ENCODE data around the gene MTIF3.

The MTIF3 gene

GRCh38 chr13:27449936-27450828, at the start of gene MTIF3:
Gene MTIF3, minus strand, starts transcription at chr13:27450564. Its CDS starts 10,116 bp downstream, at chr13:27440448.
- DNase-seq (ENCODE audit: low spot score), result peak; percentile 97

DNA sequence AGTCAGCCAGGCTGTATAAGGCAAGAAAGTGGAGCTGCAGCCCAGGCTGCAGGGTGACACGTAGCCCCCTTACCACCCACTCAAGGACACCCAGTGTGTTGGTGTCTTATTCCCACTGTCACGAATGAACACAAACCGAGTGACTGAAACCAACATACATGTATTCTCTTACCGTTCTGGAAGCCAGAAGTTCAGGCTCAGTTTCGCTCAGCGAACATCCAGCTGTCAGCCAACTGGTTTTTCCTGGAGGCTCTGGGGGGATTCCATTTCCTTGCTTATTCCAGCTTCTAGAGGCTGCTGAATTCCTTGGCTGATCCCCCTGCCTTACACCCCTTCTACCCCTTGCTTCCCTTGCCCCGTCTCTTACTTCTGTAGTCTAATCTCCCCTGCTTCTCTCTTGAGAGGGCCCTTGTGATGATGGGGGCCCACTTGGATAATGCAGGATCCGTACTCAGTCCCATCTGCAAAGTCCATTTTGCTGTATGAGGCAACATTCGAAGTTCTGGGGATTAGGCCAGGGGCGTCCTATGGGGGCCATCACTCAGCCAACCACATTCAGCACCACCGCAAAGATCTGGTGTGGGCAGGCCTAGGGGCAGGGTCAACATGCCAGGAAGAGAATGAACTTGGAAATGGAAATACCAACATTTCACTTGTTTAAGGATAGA, 47.3 kb upstream of the MTIF3 start:
- DNase-seq (ENCODE audit: low spot score), result no peak

GRCh38 chr13:27496536-27497273, 46.3 kb upstream of the MTIF3 start:
- no peak for DNase-seq (ENCODE audit: low spot score)

DNA sequence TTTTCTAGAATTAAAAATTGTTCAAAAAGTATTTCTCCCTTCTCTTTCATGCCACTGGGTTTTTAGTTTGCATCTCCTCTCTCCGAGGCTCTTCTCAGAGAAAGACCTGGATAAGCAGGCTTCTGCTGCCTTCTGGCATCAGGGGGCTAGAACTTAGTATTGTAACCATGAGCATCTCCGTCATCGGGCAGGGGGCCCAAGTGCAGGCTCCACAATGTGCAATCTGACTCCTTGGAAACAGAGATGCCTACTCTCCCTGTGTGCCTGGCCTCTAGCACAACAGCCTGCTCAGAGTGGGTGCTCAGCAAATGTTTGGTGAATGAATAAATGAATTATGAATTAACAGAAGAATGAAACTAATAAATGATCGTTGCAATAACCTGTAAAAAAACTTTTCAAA, 45.6 kb upstream of the MTIF3 start:
- no peak for DNase-seq (ENCODE audit: low spot score)

- no peak for DNase-seq (ENCODE audit: low spot score)
Observed at GRCh38 chr13:27495551-27495950, 45.2 kb upstream of the MTIF3 start.

DNA sequence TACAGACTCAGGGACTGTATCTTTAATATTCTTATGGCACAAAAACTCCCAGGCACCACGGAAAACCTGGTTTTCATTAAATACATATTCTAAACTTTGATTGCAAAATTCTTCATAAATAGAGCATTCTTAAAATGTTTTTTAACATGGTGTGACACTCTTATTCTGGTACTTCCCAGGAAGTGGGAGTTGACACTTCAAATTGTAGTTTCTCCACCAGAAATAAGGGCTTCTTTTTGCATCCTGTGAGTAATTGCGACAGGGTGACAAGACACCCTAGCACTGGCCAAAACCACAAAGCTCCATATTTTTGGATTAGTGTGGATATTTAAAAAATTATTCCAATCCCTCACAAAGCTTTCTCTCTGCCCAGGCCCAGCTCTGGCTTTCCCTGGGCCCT, 43.6 kb upstream of the MTIF3 start:
- DNase-seq (ENCODE audit: low spot score), result no peak

DNA sequence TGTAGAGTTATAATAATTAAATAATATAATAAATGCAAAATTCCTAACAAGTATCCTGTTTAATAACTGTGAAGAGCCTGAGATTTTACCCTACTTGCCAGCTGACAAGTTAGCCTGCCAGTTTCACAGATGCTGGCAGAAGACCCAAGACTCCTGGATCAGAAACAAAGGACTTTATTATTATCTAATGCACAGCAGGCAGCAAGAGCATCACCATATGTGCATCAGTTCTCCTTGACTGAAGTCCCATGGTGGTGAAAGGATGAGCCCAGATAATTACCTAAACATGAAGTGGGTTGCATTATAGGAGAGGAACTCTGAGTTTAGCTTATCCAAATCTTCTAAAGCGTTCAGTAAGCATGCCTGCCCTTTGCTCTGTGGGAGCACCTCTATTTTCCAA, 39.1 kb upstream of the MTIF3 start:
- DNase-seq (ENCODE audit: low spot score), result no peak

GRCh38 chr13:27487776-27488175, 37.4 kb upstream of the MTIF3 start:
- DNase-seq (ENCODE audit: low spot score), result no peak

DNA sequence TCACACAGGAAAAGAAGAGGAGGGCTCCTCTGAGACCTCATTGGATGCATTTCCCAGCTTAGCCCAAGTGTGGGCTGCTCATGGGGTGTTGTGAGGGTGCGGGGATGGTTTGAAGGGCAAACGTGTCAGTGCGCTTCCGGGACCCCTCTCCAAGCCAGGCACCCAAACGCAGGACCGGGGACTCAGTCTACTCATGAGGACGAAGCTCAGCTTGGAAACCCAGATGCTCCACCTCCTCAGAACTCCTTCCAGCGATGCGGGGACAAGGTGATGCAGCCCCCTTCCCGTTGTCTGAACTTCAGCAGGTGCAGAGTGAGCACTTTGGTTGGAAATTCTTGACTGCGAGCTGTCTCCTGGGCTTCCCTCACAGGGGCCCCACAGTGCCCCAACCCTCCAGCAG, 33.1 kb upstream of the MTIF3 start:
- no peak for DNase-seq (ENCODE audit: low spot score)

- DNase-seq (ENCODE audit: low spot score), result peak; percentile 6
Observed at GRCh38 chr13:27482983-27483382, 32.6 kb upstream of the MTIF3 start.

DNA sequence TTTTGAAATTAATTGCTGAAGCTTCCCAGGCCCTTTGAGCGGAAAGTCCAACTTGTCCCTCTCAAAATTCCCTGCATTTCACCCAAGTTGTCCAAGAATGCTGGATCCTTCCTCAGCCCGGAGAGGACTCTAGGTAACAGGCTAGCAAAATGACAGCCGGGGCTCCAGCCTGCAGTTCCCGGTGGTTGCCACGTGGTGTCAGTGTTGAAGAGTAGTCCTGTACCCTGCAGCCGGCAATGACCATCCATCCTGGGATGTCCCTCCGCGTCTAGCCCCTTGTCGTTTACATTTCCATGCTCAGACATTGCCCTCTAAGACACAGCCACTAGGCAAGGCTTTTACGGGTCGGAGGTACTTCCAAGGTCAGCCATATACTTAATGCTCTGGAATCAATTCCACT, 31.4 kb upstream of the MTIF3 start:
- DNase-seq (ENCODE audit: low spot score), result no peak

- no peak for DNase-seq (ENCODE audit: low spot score)
Observed at GRCh38 chr13:27476943-27477703, 26.8 kb upstream of the MTIF3 start.

GRCh38 chr13:27474751-27475268, 24.4 kb upstream of the MTIF3 start:
- DNase-seq (ENCODE audit: low spot score), result no peak

GRCh38 chr13:27472941-27473340, 22.6 kb upstream of the MTIF3 start:
- DNase-seq (ENCODE audit: low spot score), result no peak

DNA sequence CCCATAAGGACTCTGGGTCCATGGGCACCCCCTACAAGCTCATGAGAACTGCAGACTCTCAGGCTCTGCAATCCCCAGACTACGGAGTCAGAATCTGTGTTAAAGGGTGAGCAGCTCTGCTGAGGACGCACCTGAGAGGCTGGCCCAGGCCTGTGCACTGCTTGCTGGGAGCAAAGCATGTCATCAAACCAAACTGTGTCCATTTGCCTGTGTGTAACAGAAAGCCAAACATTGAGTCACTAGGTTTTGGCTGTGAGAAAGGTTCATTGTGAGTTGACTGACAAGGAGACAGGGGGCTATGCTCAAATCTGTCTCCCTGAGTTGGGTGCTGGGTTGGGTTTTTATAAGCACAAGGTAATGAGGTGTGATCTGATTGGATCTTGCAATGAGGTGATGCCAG, 22.1 kb upstream of the MTIF3 start:
- no peak for DNase-seq (ENCODE audit: low spot score)

- no peak for DNase-seq (ENCODE audit: low spot score)
Observed at GRCh38 chr13:27470075-27470820, 19.9 kb upstream of the MTIF3 start.

GRCh38 chr13:27466513-27466912, 16.1 kb upstream of the MTIF3 start:
- DNase-seq (ENCODE audit: low spot score), result no peak

DNA sequence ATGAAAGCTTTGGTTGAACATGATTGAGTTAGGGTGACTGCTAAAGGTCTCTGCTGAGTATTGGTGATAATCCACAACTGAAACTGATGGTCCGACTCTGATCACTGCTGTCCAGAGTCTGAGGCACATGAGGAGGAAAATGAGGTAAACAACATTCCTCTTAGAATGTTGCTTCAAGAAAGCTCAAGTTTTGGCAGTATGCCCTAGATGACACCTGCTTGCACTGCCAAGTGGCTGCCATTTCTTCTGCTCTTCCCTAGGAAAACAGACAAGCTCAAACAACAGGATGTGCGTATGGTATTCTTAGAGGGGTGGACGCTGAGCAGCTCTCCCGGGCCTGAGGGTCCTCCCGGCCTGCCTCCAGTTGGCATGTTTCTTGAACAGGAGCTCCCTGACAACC, 15.2 kb upstream of the MTIF3 start:
- DNase-seq (ENCODE audit: low spot score), result no peak

DNA sequence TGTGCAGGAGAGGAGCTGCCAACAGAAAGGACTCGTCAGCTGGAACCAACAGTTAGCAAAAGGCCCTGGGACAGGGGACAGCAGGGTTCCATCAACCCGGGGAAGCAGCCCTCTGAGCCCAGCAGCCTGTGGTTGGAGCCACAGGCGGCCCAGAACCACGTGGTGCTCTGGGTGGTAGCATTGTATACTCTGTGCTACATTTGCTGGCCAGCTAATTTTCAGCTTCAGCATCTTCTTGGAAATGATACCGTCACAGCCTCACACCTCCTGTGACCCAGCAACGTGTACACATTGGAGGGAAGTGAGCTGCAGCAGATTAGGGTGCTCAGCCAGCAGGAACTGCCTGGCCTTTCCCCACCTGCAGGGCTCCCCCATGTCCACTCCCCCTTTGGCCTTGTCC, 13.1 kb upstream of the MTIF3 start:
- DNase-seq (ENCODE audit: low spot score), result no peak

DNA sequence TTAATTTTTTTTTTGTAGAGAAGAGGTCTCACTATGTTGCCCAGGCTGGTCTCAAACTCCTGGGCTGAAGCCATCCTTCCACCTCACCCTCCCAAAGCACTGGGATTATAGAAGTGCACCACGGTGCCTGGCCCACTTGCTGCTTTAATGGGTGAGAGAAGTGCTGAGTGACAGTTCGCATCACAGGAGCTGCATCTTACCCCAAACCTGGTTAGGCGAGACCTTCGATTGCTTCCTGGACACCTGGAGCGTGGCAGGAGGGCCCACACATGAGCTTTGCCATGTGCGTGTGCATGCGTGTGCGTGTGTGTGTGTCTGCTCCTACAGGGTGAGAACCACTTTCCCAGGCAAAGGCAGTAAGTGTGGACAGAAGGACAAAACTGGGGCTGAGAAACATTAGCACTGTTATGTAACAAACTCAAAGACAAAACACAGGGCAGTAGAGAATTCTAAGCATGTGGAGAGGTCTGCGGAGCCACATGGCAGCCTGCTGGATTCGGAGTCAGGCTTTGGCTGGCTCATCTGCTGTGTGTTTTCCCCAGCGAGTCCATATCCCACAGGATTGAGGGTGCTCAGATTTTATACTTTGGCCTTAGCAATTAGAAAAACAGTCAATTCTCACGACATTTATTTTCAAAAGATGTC, 11.7 kb upstream of the MTIF3 start:
- no peak for DNase-seq (ENCODE audit: low spot score)
